Stimulated activated naive B cell treated with anti-CD40 and anti-IgM and Interleukin-4, amounts not matched to agents 10 μg/mL and 1 μg/mL and 100 μg/mL, for 72 hours (primary cell): Measurements from ENCODE around the gene BRINP3.

ENCODE experiments used
- ATAC-seq, 2 donors: fragments of 150-1000 bp; cut with Tn5 transposase; replicated peaks; 2 replicates each; pipeline ENCODE4 v1.10.0; 2021; ENCODE audit warnings: moderate library complexity in 1 of 2
- DNase-seq: peaks from one replicate; pipeline ENCODE4 v3.0.0; 2021
- H3K27ac Mint-ChIP-seq: one replicate; pipeline ENCODE4 v1.8.0; 2022; ENCODE audit warnings: mild to moderate bottlenecking, mixed read lengths
- H3K27me3 Mint-ChIP-seq, 2 donors: one replicate each; pipeline ENCODE4 v1.8.0; 2022; ENCODE audit warnings: mixed read lengths in 2 of 2
- H3K36me3 Mint-ChIP-seq, 2 donors: one replicate each; pipeline ENCODE4 v1.8.0; 2022; ENCODE audit warnings: mixed read lengths in 2 of 2, mild to moderate bottlenecking in 1 of 2
- H3K4me1 Mint-ChIP-seq, 2 donors: one replicate each; pipeline ENCODE4 v1.8.0; 2022; ENCODE audit warnings: mixed read lengths in 2 of 2, mild to moderate bottlenecking in 1 of 2
- H3K4me3 Mint-ChIP-seq, 2 donors: one replicate each; pipeline ENCODE4 v1.8.0; 2022; ENCODE audit warnings: mild to moderate bottlenecking in 2 of 2, mixed read lengths in 2 of 2, moderate library complexity in 1 of 2
- H3K9me3 Mint-ChIP-seq, 2 donors: one replicate each; pipeline ENCODE4 v1.8.0; 2022; ENCODE audit warnings: mixed read lengths in 2 of 2, mild to moderate bottlenecking in 1 of 2

Gene BRINP3

DNA sequence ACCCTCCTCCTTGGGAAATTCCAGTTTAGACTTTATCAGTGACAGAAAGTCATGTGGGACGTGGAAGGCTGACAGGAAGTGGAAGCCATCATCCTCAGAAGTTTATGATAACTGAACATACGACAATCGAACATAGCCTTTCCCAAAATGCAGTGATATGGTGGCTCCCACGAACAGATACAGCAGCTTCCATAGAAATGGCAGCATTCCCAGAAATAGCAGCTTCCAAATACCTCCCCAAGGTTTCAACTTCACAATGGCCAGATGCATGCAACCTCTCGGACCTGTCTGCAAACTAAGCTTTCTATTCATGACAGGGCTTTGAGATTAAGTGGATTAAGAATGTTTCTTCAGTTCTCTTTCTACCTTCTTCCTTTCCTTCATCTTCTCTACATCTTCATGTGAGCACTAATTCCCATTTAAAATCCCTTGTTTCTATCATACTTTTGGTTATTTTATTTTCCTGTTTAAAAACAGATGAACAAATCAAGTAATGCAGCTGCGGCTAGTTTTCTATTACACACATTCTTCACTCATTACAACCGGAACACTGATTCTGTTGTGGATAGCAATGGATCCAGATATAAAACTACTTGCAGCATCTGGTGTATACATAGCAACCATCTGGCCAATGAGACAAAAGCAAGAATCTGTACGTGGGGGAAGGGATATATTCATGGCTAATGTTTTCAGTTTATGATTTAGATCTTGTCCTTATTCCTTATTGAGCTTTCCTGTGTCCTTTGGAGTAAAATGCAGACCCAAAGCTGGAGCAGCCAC lies 304.8 kb downstream of the BRINP3 start:
- DNase-seq (no peak), ATAC-seq (no peak)
- Mint-ChIP-seq H3K27me3 (no peaks in the 10 kb centered on the region), H3K4me1 (no peaks in the 10 kb centered on the region), H3K4me3 (no peak overlapping the region), H3K36me3 (no peaks in the 10 kb centered on the region), H3K27ac (no peak overlapping the region), H3K9me3 (no peaks in the 10 kb centered on the region)

DNA sequence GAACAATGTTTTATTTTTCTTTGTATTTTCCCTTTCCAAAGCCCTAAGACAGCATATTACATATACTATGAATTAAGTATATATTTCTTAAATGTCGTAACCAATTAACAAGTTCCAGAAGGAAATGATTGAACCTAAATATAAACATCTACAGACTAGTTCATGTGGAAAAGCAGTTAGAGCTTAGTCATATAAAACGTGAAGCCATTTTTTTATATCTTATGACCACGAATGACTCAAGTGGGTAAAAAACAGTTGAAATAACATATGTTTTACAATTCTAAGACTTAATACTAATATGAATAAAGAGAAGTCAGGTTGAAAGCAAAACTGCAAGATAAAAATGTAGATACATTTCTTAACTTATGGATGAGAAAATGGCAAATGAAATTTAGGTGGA lies 307.3 kb downstream of the BRINP3 start:
- Mint-ChIP-seq H3K27ac (no peak overlapping the region), H3K27me3 (no peaks in the 10 kb centered on the region)

DNA sequence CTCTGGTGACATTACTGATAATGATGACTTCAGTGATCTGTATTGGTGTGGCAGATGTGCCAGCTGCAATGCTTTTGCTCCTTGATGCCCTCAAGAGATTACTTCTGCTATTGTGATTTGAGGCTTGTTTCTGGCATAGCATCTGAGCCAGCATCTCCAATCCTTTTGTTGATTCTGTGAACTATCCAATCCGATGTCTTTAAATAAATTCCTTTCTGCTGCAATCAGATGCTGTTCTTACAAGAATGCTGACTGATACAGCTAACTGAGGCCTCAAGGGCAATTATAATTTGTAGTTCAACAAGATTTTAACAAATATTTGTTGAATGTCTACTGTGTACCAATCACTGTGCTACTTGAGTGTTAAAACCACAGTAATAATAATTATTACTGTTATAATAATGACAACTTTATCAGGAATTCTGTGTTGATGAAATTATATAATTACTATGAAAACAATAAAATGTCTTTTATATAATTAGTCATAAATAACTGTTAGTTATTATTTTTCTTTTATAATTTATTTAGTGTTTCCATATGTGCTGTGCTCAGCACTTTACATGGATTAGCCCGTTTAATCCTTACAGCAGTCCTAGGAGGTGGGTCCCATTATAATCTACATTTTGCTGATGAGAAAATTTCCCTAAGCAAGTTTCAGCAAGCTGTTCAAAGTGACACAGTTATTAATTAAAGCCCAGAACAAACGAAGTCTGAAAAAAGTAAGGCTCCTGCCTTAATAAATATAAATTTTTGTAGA lies 308.2 kb downstream of the BRINP3 start:
- ATAC-seq: no peak
- Mint-ChIP-seq H3K4me1 (no peaks in the 10 kb centered on the region), H3K27ac (no peak overlapping the region), H3K27me3 (no peaks in the 10 kb centered on the region), H3K36me3 (no peaks in the 10 kb centered on the region), H3K4me3 (no peak overlapping the region), H3K9me3 (no peaks in the 10 kb centered on the region)
- DNase-seq: no peak

More for the DNA sequence above, 307.3 kb downstream of the BRINP3 start:
- H3K4me1 Mint-ChIP-seq: no peaks in the 10 kb centered on the region
- H3K9me3 Mint-ChIP-seq: no peaks in the 10 kb centered on the region
- no peak overlapping the region for H3K4me3 Mint-ChIP-seq
- no peak for DNase-seq
- no peak for ATAC-seq
- no peaks in the 10 kb centered on the region for H3K36me3 Mint-ChIP-seq

DNA sequence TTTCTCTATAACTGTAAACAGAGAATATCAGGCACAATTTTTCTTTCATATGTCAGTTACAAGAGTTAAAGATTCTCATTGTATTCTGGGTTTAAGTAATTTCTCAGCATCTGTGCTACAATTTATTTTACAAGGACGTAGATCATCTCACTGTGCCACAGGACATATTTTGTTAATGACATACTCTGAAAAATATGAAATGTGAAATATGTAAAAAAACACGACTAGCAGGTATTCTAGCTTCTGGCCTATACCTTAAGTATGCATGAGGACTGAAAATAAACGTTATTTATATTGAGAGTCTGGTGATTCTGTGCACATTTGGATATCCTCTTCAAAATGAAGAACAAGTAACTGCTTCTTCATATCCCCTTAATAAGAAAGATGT lies 308.8 kb downstream of the BRINP3 start:
- H3K4me3 Mint-ChIP-seq: no peak overlapping the region
- ATAC-seq: no peak
- H3K4me1 Mint-ChIP-seq: no peaks in the 10 kb centered on the region
- no peaks in the 10 kb centered on the region for H3K9me3 Mint-ChIP-seq
- H3K36me3 Mint-ChIP-seq: no peaks in the 10 kb centered on the region
- no peaks in the 10 kb centered on the region for H3K27me3 Mint-ChIP-seq
- no peak overlapping the region for H3K27ac Mint-ChIP-seq
- no peak for DNase-seq

DNA sequence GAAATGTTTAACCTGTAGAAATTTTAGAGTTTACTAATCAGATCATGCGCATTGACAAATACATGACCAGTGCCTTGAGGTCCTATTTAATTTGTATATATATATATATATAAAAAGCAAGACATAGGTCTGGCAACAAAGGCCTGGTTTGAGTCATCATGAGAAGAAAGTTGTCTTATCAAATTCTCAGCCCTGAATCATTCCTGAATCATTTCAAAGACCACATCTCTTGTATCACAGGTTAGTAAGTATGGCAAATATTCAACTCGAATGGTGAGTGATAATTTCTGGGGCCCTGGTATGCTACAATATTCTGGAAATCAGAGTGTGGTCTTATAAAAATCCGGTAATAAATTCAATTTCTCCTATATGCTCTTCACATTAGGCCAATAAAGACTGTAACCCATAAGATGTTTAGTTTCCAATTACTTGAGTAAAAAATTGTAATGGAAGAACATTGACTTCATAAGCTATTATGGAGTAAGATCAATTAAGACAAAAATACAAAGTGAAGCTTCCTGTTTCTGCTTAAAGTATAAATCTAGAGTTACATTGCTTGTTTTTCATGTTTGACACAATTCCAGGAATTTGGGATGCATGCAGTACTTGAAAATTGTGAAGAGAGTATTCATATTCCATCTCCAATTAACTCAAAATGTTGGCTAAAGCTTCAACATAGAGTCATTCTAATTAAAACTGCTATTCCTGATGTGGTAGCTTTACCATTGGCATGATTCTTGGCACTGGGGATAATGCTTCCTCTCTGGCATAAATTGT lies 309.4 kb downstream of the BRINP3 start:
- Mint-ChIP-seq H3K9me3 (no peaks in the 10 kb centered on the region), H3K4me1 (no peaks in the 10 kb centered on the region), H3K36me3 (no peaks in the 10 kb centered on the region), H3K27ac (no peak overlapping the region), H3K4me3 (no peak overlapping the region), H3K27me3 (no peaks in the 10 kb centered on the region)
- DNase-seq (no peak), ATAC-seq (no peak)

DNA sequence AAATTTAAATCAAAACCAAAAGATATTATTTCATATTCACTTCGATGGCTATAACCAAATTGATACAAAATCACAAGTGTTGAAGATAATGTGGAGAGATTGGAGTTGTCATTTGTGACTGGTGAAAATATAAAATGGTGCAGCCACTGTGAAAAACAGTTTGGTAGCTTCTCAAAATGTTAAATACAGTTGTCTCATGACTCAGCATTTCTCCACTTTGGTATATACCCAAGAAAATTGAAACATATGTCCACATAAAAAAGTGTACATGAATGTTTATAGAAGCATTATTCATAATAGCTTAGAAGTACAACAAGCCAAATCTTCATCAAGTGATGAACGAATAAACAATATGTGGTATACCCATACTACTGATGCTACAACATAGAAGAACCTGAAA lies 318.5 kb downstream of the BRINP3 start:
- Mint-ChIP-seq H3K4me1 (no peaks in the 10 kb centered on the region), H3K36me3 (no peaks in the 10 kb centered on the region), H3K4me3 (no peak overlapping the region), H3K27ac (no peak overlapping the region), H3K27me3 (no peaks in the 10 kb centered on the region), H3K9me3 (peaks cover 3 to 6% of the 10 kb centered on the region in 2 donors)
- ATAC-seq: no peak
- no peak for DNase-seq

DNA sequence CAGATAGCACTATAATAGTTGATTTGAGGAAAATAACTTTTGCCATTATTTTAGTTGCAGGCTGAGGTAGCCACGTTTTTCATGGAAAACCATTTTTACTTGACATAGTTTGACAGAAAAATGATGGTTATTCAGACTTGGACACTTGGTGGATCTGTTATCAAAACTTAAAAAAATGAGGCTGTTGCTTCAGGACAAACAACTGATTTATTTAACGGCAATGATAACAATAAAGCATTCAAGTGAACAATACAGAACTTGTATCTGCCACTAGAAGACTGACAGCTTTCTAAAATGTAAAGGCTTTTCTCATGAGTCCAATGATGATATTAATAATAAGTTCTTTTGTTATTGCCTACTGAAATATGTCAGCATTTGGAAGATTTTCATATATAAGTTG lies 322.9 kb downstream of the BRINP3 start:
- DNase-seq (no peak), ATAC-seq (no peak)
- Mint-ChIP-seq H3K4me1 (no peaks in the 10 kb centered on the region), H3K27ac (no peak overlapping the region), H3K36me3 (no peaks in the 10 kb centered on the region), H3K27me3 (no peaks in the 10 kb centered on the region), H3K9me3 (peaks cover 4 to 6% of the 10 kb centered on the region in 2 donors), H3K4me3 (no peak overlapping the region)

DNA sequence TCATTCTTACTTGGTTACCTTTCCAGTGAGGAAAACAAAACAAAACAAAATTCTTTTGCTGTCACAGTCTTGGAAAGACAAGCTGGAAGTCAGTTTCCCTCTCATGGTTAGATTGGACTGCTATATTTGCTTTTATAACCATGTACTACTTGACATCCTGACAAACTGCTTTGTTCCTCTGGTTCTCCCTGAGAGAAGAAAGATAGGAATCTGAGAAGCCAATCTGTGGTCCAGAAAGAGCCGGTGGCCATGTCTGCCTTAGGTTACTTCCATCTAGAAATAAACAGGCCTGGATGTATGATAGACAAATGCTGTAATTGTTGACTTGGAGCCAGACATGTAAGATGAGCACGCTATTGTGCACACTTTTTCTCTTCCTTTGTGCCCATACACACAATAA lies 330.0 kb downstream of the BRINP3 start:
- DNase-seq (no peak), ATAC-seq (no peak)
- Mint-ChIP-seq H3K9me3 (peaks cover 0 to 2% of the 10 kb centered on the region in 2 donors), H3K4me3 (no peak overlapping the region), H3K27ac (no peak overlapping the region), H3K36me3 (no peaks in the 10 kb centered on the region), H3K4me1 (no peaks in the 10 kb centered on the region), H3K27me3 (no peaks in the 10 kb centered on the region)

DNA sequence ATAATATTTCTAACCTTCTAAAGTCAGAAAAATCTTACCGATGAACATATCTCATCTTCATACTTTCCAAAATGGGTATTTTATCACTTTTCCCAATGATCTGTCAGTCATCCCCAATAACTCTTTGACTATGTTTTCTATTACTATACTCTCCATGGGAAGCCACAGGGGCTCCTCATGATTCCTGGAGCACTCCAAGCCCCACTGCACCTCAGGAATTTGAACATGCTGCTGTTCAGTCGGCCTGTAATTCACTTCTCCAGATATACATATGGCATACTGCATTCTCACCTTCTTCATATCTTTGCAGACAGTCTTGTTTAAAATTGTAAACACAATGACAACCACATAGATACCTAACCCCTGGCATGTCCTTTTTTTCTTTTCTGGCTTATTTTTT lies 333.0 kb downstream of the BRINP3 start:
- no peak overlapping the region for H3K4me3 Mint-ChIP-seq
- no peaks in the 10 kb centered on the region for H3K27me3 Mint-ChIP-seq
- no peaks in the 10 kb centered on the region for H3K4me1 Mint-ChIP-seq
- H3K9me3 Mint-ChIP-seq: no peaks in the 10 kb centered on the region
- ATAC-seq (no peak), DNase-seq (no peak)
- H3K36me3 Mint-ChIP-seq: no peaks in the 10 kb centered on the region
- H3K27ac Mint-ChIP-seq: no peak overlapping the region

DNA sequence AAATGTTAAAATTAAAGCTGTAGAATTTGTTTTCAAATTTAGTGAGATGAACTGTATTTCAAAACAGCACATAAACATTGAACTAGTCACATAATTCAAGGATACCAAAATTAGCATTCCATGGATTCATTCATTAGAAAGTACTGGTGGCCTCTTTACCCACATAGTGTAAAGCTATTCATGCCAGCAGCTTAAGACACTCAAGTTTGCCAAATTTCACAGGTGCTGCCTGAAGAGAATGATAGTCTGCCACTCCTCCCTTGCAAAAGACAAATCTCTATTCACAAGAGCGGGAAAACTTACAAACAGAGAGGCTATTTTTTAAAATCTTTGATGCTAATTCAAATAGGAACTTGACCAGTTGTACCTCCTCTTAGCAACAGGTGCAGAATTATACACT lies 337.0 kb downstream of the BRINP3 start:
- Mint-ChIP-seq H3K9me3 (peaks cover 3 to 4% of the 10 kb centered on the region in 2 donors), H3K27me3 (no peaks in the 10 kb centered on the region), H3K4me3 (no peak overlapping the region), H3K36me3 (no peaks in the 10 kb centered on the region), H3K4me1 (no peaks in the 10 kb centered on the region), H3K27ac (no peak overlapping the region)
- ATAC-seq (no peak), DNase-seq (no peak)

DNA sequence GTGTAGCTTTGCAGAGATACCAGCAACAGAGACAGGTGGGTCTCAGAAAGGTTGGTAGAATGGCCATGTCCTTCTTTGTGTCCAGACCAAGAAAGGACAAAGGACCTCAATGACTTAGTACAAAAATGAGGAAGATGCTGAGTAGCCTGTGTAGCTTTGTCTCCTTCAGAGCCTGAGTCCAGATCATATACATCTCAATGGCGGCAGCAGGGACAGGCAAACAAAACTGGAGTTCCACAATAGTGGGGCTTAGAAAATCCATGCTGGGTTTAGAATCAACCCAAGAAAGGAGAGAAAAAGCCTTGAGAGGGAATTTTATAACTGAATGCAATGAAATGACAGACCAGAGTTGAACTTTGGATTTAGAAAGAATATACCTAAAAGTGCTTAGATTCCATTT lies 339.0 kb downstream of the BRINP3 start:
- Mint-ChIP-seq H3K4me3 (no peak overlapping the region), H3K9me3 (peaks cover 3 to 4% of the 10 kb centered on the region in 2 donors), H3K4me1 (no peaks in the 10 kb centered on the region), H3K36me3 (no peaks in the 10 kb centered on the region), H3K27ac (no peak overlapping the region), H3K27me3 (no peaks in the 10 kb centered on the region)
- ATAC-seq (no peak), DNase-seq (no peak)

DNA sequence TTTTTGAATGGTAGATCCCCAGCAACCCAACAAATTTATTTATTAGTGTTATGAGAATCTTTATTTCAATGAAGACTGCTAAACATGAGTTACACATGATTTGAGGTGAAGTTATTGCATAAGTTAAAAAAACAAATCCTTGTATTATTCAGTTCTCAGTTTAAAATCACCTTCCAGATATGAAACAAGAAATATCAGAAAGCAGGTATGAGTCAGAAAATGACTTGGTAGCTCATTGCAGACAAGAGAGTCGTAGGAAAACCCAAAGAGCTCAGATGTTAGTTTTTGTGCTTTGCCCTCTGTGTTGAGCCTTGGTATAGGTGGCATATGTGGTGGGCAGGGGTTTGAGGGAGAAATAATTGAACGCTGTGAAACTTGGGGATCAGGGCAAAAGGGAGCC lies 339.4 kb downstream of the BRINP3 start:
- Mint-ChIP-seq H3K27ac (no peak overlapping the region), H3K27me3 (no peaks in the 10 kb centered on the region), H3K9me3 (peaks cover 3 to 4% of the 10 kb centered on the region in 2 donors), H3K36me3 (no peaks in the 10 kb centered on the region), H3K4me3 (no peak overlapping the region), H3K4me1 (no peaks in the 10 kb centered on the region)
- ATAC-seq (no peak), DNase-seq (no peak)

DNA sequence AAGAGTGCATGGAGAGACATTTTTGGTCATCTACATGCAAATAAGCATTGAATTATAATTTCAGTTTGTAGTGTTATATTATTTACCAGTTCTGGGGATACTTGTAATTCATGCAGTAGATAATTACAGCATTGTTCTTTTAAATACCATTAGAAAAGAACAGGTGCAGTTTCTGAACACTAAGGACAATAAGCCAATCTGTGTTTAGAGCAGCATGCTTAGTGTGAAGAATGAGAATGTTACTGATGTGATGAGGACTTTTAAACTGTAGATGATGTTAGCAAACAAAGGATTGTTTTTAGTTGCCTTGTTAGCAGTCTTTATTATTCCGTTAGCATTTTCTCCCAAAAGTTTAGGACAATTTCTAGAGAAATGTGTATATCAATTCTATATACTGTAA lies 348.3 kb downstream of the BRINP3 start:
- Mint-ChIP-seq H3K27ac (no peak overlapping the region), H3K9me3 (no peaks in the 10 kb centered on the region), H3K4me1 (no peaks in the 10 kb centered on the region), H3K4me3 (no peak overlapping the region), H3K36me3 (no peaks in the 10 kb centered on the region), H3K27me3 (no peaks in the 10 kb centered on the region)
- DNase-seq (no peak), ATAC-seq (no peak)

DNA sequence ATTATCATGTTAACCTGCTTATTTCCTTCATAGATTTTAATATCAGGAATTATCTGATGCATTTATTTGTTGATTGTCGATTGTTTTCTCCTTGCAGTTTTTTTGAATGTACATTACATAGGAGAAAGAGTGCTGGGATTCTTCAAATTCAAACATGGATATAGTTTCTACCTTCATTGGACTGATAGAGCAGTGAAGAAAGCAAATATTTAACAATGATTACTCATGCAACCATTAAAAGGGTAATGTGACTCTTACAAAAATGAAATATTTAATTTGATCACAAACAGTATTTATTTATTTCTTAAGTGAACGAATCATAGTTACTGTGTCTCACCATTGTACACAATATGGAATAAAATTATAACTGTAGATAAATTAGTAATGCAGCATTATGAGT lies 350.9 kb downstream of the BRINP3 start:
- H3K4me3 Mint-ChIP-seq: no peak overlapping the region
- no peaks in the 10 kb centered on the region for H3K4me1 Mint-ChIP-seq
- H3K36me3 Mint-ChIP-seq: no peaks in the 10 kb centered on the region
- ATAC-seq (no peak), DNase-seq (no peak)
- H3K9me3 Mint-ChIP-seq: no peaks in the 10 kb centered on the region
- H3K27me3 Mint-ChIP-seq: no peaks in the 10 kb centered on the region
- no peak overlapping the region for H3K27ac Mint-ChIP-seq

DNA sequence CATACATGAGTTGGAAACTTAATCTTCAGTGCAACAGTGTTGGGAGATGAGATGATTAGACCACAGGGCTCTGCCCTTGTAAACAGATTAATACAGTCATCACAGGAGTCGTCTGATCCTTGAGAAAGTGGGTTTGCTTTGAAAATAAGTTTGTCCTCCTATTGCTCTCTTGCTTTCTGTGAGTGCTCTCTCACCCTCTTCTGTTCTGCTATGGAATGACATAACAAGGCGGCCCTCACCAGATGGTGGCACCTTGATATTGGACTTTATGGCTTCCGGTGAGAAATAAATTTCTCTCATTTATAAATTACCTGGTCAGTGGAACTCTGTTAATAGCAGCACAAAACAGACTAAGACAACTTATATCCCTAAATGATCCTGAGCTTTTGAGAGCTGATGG lies 353.6 kb downstream of the BRINP3 start:
- no peak for DNase-seq
- no peaks in the 10 kb centered on the region for H3K36me3 Mint-ChIP-seq
- no peaks in the 10 kb centered on the region for H3K4me1 Mint-ChIP-seq
- H3K27ac Mint-ChIP-seq: no peak overlapping the region
- no peaks in the 10 kb centered on the region for H3K27me3 Mint-ChIP-seq
- ATAC-seq: no peak
- H3K4me3 Mint-ChIP-seq: no peak overlapping the region
- no peaks in the 10 kb centered on the region for H3K9me3 Mint-ChIP-seq
